GM23338 (cell line): Measurements from ENCODE around the gene FOXD2.

ENCODE experiments used
- CREB1 ChIP-seq: fragments of 250-450 bp; sonication (Bioruptor Pico); IDR thresholded peaks from 2 replicates; pipeline ENCODE4 v1.5.0; 2020; ENCODE audit warnings: low read depth, mild to moderate bottlenecking, moderate library complexity
- EZH2 ChIP-seq: fragments of 200-600 bp; sonication (generic); IDR thresholded peaks from one replicate; pipeline ENCODE4 v1.8.0; 2017; ENCODE audit warnings: antibody characterized with exemption, mild to moderate bottlenecking, low read depth; ENCODE audit not compliant: unreplicated experiment
- EZH2phosphoT487 ChIP-seq: fragments of 200-600 bp; sonication (generic); IDR thresholded peaks from one replicate; pipeline ENCODE4 v1.8.1; 2018; ENCODE audit warnings: antibody characterized with exemption; ENCODE audit not compliant: unreplicated experiment
- JUNB ChIP-seq: IDR thresholded peaks from one replicate; pipeline ENCODE4 v1.6.1; 2016; ENCODE audit warnings: antibody characterized with exemption; ENCODE audit not compliant: unreplicated experiment
- NANOG ChIP-seq: IDR thresholded peaks from 2 replicates; pipeline ENCODE4 v1.6.1; 2016; ENCODE audit warnings: antibody characterized with exemption, borderline replicate concordance
- POLR2AphosphoS5 ChIP-seq: IDR thresholded peaks from 2 replicates; pipeline ENCODE4 v1.6.1; 2016; ENCODE audit warnings: antibody characterized with exemption, low read depth
- ZNF114 ChIP-seq: fragments of 250-450 bp; sonication (Bioruptor Pico); IDR thresholded peaks from 2 replicates; pipeline ENCODE4 v1.5.0; 2020; ENCODE audit warnings: mild to moderate bottlenecking, moderate library complexity
- TF ChIP-seq, protein P1 (sequence below), 2 experiments: fragments of 200-600 bp in 1 of 2; sonication (generic) in 1 of 2; conservative IDR thresholded peaks; 2 replicates each; pipeline versions ENCODE4 v1.5.1 to v1.6.1; 2016 to 2017; ENCODE audit warnings: antibody characterized with exemption in 2 of 2, low read depth in 2 of 2, mild to moderate bottlenecking in 2 of 2, moderate library complexity in 1 of 2
- TF ChIP-seq, protein P2 (sequence below): IDR thresholded peaks from 2 replicates; pipeline ENCODE4 v1.6.1; 2016; ENCODE audit warnings: antibody characterized with exemption
- TF ChIP-seq, protein P3 (sequence below): fragments of 250-450 bp; sonication (Bioruptor Pico); IDR thresholded peaks from 2 replicates; pipeline ENCODE4 v1.5.0; 2020; ENCODE audit warnings: mild to moderate bottlenecking, moderate library complexity
- TF ChIP-seq, protein P4 (sequence below): IDR thresholded peaks from one replicate; pipeline ENCODE4 v1.6.1; 2018; ENCODE audit warnings: antibody characterized with exemption; ENCODE audit not compliant: unreplicated experiment

DNA sequence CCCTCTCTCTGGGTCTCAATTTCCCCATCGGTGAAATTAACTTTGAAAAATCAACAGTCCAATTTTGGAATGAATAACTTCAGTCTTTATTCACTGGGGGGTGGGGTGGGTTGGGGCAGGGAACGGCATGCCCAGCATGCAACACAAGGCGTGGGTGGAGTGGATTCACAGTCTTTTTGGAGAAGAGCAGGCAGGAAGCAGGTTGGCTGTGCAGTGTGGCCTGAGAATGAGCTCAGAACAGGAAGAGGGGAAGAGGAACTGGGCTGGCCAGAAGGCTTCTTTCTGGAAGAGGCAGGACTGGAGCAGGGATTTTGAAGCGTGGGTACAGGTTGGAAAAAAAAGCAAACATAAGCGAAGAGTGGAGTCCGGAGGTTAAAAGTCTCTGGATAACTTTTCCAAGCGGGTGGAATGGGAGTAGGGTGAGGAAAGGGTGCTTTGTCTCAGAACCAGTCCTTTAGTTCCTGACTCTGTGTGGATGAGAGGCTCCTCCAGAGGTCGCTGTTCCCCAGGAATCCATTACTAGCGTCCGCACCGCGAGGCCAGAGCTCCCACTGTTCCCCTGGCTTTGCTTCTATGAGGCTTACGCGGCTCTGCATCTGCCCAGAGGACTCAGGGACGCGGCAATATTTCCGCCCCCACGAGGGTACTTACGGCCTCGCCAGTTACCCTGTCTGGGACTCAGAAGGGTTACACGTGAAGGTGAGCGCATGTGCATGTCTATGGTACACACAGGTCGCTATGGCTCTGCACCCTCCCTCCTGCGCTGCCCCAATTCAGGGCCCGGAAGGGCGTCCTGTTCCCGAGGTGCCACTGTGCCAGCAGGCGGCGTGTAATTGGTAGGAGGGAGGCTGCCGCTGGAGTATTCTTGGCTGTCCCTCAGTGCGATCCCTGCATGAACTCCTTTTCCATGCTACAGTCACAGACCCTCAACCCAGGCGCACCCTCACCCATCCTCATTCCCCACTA, 5.5 kb upstream of the FOXD2 start:
- TF ChIP-seq, protein P1, sequence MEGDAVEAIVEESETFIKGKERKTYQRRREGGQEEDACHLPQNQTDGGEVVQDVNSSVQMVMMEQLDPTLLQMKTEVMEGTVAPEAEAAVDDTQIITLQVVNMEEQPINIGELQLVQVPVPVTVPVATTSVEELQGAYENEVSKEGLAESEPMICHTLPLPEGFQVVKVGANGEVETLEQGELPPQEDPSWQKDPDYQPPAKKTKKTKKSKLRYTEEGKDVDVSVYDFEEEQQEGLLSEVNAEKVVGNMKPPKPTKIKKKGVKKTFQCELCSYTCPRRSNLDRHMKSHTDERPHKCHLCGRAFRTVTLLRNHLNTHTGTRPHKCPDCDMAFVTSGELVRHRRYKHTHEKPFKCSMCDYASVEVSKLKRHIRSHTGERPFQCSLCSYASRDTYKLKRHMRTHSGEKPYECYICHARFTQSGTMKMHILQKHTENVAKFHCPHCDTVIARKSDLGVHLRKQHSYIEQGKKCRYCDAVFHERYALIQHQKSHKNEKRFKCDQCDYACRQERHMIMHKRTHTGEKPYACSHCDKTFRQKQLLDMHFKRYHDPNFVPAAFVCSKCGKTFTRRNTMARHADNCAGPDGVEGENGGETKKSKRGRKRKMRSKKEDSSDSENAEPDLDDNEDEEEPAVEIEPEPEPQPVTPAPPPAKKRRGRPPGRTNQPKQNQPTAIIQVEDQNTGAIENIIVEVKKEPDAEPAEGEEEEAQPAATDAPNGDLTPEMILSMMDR (conservative IDR thresholded peaks at IDR 0.05; ENCODE audit: low read depth in 2 of 2): peak; percentile 71 to 89
- TF ChIP-seq JUNB: no peak
- TF ChIP-seq, protein P2, sequence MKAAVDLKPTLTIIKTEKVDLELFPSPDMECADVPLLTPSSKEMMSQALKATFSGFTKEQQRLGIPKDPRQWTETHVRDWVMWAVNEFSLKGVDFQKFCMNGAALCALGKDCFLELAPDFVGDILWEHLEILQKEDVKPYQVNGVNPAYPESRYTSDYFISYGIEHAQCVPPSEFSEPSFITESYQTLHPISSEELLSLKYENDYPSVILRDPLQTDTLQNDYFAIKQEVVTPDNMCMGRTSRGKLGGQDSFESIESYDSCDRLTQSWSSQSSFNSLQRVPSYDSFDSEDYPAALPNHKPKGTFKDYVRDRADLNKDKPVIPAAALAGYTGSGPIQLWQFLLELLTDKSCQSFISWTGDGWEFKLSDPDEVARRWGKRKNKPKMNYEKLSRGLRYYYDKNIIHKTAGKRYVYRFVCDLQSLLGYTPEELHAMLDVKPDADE: no peak
- TF ChIP-seq, protein P3, sequence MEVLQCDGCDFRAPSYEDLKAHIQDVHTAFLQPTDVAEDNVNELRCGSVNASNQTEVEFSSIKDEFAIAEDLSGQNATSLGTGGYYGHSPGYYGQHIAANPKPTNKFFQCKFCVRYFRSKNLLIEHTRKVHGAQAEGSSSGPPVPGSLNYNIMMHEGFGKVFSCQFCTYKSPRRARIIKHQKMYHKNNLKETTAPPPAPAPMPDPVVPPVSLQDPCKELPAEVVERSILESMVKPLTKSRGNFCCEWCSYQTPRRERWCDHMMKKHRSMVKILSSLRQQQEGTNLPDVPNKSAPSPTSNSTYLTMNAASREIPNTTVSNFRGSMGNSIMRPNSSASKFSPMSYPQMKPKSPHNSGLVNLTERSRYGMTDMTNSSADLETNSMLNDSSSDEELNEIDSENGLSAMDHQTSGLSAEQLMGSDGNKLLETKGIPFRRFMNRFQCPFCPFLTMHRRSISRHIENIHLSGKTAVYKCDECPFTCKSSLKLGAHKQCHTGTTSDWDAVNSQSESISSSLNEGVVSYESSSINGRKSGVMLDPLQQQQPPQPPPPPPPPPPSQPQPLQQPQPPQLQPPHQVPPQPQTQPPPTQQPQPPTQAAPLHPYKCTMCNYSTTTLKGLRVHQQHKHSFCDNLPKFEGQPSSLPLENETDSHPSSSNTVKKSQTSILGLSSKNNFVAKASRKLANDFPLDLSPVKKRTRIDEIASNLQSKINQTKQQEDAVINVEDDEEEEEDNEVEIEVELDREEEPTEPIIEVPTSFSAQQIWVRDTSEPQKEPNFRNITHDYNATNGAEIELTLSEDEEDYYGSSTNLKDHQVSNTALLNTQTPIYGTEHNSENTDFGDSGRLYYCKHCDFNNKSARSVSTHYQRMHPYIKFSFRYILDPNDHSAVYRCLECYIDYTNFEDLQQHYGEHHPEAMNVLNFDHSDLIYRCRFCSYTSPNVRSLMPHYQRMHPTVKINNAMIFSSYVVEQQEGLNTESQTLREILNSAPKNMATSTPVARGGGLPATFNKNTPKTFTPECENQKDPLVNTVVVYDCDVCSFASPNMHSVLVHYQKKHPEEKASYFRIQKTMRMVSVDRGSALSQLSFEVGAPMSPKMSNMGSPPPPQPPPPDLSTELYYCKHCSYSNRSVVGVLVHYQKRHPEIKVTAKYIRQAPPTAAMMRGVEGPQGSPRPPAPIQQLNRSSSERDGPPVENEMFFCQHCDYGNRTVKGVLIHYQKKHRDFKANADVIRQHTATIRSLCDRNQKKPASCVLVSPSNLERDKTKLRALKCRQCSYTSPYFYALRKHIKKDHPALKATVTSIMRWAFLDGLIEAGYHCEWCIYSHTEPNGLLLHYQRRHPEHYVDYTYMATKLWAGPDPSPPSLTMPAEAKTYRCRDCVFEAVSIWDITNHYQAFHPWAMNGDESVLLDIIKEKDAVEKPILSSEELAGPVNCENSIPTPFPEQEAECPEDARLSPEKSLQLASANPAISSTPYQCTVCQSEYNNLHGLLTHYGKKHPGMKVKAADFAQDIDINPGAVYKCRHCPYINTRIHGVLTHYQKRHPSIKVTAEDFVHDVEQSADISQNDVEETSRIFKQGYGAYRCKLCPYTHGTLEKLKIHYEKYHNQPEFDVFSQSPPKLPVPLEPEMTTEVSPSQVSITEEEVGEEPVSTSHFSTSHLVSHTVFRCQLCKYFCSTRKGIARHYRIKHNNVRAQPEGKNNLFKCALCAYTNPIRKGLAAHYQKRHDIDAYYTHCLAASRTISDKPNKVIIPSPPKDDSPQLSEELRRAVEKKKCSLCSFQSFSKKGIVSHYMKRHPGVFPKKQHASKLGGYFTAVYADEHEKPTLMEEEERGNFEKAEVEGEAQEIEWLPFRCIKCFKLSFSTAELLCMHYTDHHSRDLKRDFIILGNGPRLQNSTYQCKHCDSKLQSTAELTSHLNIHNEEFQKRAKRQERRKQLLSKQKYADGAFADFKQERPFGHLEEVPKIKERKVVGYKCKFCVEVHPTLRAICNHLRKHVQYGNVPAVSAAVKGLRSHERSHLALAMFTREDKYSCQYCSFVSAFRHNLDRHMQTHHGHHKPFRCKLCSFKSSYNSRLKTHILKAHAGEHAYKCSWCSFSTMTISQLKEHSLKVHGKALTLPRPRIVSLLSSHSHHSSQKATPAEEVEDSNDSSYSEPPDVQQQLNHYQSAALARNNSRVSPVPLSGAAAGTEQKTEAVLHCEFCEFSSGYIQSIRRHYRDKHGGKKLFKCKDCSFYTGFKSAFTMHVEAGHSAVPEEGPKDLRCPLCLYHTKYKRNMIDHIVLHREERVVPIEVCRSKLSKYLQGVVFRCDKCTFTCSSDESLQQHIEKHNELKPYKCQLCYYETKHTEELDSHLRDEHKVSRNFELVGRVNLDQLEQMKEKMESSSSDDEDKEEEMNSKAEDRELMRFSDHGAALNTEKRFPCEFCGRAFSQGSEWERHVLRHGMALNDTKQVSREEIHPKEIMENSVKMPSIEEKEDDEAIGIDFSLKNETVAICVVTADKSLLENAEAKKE (CRISPR knock-in tag): no peak
- TF ChIP-seq POLR2AphosphoS5: no peak
- TF ChIP-seq, protein P4, sequence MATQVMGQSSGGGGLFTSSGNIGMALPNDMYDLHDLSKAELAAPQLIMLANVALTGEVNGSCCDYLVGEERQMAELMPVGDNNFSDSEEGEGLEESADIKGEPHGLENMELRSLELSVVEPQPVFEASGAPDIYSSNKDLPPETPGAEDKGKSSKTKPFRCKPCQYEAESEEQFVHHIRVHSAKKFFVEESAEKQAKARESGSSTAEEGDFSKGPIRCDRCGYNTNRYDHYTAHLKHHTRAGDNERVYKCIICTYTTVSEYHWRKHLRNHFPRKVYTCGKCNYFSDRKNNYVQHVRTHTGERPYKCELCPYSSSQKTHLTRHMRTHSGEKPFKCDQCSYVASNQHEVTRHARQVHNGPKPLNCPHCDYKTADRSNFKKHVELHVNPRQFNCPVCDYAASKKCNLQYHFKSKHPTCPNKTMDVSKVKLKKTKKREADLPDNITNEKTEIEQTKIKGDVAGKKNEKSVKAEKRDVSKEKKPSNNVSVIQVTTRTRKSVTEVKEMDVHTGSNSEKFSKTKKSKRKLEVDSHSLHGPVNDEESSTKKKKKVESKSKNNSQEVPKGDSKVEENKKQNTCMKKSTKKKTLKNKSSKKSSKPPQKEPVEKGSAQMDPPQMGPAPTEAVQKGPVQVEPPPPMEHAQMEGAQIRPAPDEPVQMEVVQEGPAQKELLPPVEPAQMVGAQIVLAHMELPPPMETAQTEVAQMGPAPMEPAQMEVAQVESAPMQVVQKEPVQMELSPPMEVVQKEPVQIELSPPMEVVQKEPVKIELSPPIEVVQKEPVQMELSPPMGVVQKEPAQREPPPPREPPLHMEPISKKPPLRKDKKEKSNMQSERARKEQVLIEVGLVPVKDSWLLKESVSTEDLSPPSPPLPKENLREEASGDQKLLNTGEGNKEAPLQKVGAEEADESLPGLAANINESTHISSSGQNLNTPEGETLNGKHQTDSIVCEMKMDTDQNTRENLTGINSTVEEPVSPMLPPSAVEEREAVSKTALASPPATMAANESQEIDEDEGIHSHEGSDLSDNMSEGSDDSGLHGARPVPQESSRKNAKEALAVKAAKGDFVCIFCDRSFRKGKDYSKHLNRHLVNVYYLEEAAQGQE: no peak
- peak; percentile 36 for TF ChIP-seq EZH2
- no peak for TF ChIP-seq EZH2phosphoT487
- no peak for TF ChIP-seq ZNF114 (CRISPR knock-in tag)
- TF ChIP-seq CREB1 (CRISPR knock-in tag): no peak
- TF ChIP-seq NANOG: no peak
